ENCODE measurements around the gene TRPM3.

- no peak for TF ChIP-seq EZH2 (IDR thresholded peaks at IDR 0.05)
- no peak for TF ChIP-seq POLR2AphosphoS5 (IDR thresholded peaks at IDR 0.05; ENCODE audit: borderline replicate concordance, low read depth, low read length)
These were observed 42.0 kb downstream of the TRPM3 start for GRCh38 chr9:71079451-71079850.
